HG02678 (cell line): ENCODE results near the gene PLCZ1.
"Not testable (repeated sequence)": the region's sequence is repeated elsewhere in the genome, so short reads cannot be mapped to it uniquely, and the experiment has no call there.

Source experiments
- ATAC-seq: cut with Tn5 transposase; IDR thresholded peaks from one replicate; pipeline ENCODE4 v1.9.1; 2021; ENCODE audit warnings: mild to moderate bottlenecking, moderate library complexity; ENCODE audit not compliant: unreplicated experiment

The PLCZ1 gene

GRCh38 chr12:18706798-18707197 is 31.0 kb downstream of the PLCZ1 start:
- no peak for ATAC-seq

GRCh38 chr12:18703911-18704310 is 33.9 kb downstream of the PLCZ1 start:
- no peak for ATAC-seq

- no peak for ATAC-seq
Observed at GRCh38 chr12:18703321-18703720, 34.5 kb downstream of the PLCZ1 start.

GRCh38 chr12:18700271-18700670 is 37.5 kb downstream of the PLCZ1 start:
- no peak for ATAC-seq

GRCh38 chr12:18696971-18697602 is 40.7 kb downstream of the PLCZ1 start:
- ATAC-seq, result no peak

GRCh38 chr12:18693986-18694385 is 43.8 kb downstream of the PLCZ1 start:
- ATAC-seq, result not testable (repeated sequence)

GRCh38 chr12:18690653-18691052 is 47.2 kb downstream of the PLCZ1 start:
- ATAC-seq, result no peak

- ATAC-seq, result no peak
Observed at GRCh38 chr12:18689771-18690170, 48.0 kb downstream of the PLCZ1 start.

- no peak for ATAC-seq
Observed at GRCh38 chr12:18684430-18684829, 53.4 kb downstream of the PLCZ1 start.

- ATAC-seq, result no peak
Observed at GRCh38 chr12:18683327-18684013, 54.3 kb downstream of the PLCZ1 start.

GRCh38 chr12:18681818-18682217 is 56.0 kb downstream of the PLCZ1 start:
- no peak for ATAC-seq

- no peak for ATAC-seq
Observed at GRCh38 chr12:18676996-18677588, 60.7 kb downstream of the PLCZ1 start.

- no peak for ATAC-seq
Observed at GRCh38 chr12:18676141-18676540, 61.7 kb downstream of the PLCZ1 start.

GRCh38 chr12:18658829-18659228 is 79.0 kb downstream of the PLCZ1 start:
- no peak for ATAC-seq

GRCh38 chr12:18658179-18658578 is 79.6 kb downstream of the PLCZ1 start:
- no peak for ATAC-seq

- no peak for ATAC-seq
Observed at GRCh38 chr12:18655351-18655750, 82.5 kb downstream of the PLCZ1 start.

- ATAC-seq, result no peak
Observed at GRCh38 chr12:18653465-18653864, 84.3 kb downstream of the PLCZ1 start.

GRCh38 chr12:18652596-18652995 is 85.2 kb downstream of the PLCZ1 start:
- no peak for ATAC-seq

- no peak for ATAC-seq
Observed at GRCh38 chr12:18651525-18651924, 86.3 kb downstream of the PLCZ1 start.

- no peak for ATAC-seq
Observed at GRCh38 chr12:18646286-18646890, 91.4 kb downstream of the PLCZ1 start.

GRCh38 chr12:18644564-18644963 is 93.2 kb downstream of the PLCZ1 start:
- no peak for ATAC-seq

GRCh38 chr12:18643681-18644080 is 94.1 kb downstream of the PLCZ1 start:
- no peak for ATAC-seq
